Muscle of leg (tissue), 11 donors: ENCODE data around the gene KCTD20. TPM values are rescaled to one million over a fixed set of nuclear protein-coding genes. Genes with fewer than 3 reads are reported as not detected.

Experiments used
- DNase-seq: peaks from one replicate; pipeline ENCODE4 v3.0.0; 2013
- H3K27ac ChIP-seq: one replicate; pipeline ENCODE4 v1.5.1; 2013; ENCODE audit warnings: mild to moderate bottlenecking, low read length, control low read depth
- H3K27me3 ChIP-seq: one replicate; pipeline ENCODE4 v1.6.1; 2013; ENCODE audit warnings: low read length; ENCODE audit not compliant: control insufficient read depth, insufficient read depth
- H3K36me3 ChIP-seq: one replicate; pipeline ENCODE4 v1.6.1; 2013; ENCODE audit warnings: low read length; ENCODE audit not compliant: control insufficient read depth, insufficient read depth
- H3K4me1 ChIP-seq: one replicate; pipeline ENCODE4 v1.6.1; 2013; ENCODE audit warnings: low read length; ENCODE audit not compliant: control insufficient read depth, insufficient read depth
- H3K4me3 ChIP-seq: one replicate; pipeline ENCODE4 v1.5.1; 2013; ENCODE audit warnings: low read length, control low read depth
- H3K9me3 ChIP-seq: replicated peaks from 2 replicates; pipeline ENCODE4 v1.6.1; 2013; ENCODE audit warnings: low read depth, low read length; ENCODE audit not compliant: control insufficient read depth
- WGBS: methylation state at CpG from one replicate; pipeline ENCODE4 v1.1.5; 2013; ENCODE audit warnings: missing lambda C conversion rate; ENCODE audit not compliant: insufficient coverage; 5-methylcytosine and 5-hydroxymethylcytosine counted together
- polyA plus RNA-seq, 8 donors: library from polyadenylated mRNA; unstranded; fragments of 120-200 nt; gene quantifications; one replicate each; pipeline versions ENCODE4 v1.2.1 to v1.2.3, GENCODE V29; 2013; ENCODE audit warnings: inconsistent platforms in 1 of 8, low replicate concordance in 1 of 8; ENCODE audit not compliant: insufficient read length in 8 of 8, insufficient read depth in 1 of 8
- total RNA-seq: library from RNA; stranded (reverse); fragments of 120-200 nt; gene quantifications from one replicate; pipeline ENCODE4 v1.2.4, GENCODE V29; 2013

The KCTD20 gene
- total and polyA plus RNA-seq, 9 donors, result 37.4 to 63.7 (median 49.2) TPM

DNA sequence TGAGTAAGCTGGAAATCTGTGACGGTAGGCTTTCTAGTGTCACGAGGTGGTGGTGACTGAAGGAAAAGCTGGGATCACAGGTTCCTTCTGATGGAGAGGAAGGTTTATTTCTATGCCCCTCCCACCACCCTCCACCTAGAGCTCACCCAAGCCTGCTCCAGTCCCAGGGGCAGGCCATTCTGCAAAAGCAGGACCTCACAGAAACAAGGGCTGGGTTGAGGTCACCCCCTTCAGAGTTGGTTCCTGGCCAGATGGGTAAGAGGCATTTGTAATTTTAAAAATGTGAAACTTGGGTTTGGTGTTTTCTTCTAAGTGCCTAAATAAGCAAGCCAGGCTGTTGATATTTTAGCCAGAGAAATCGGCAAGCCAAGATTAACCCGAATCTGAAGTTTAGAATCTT, 46.6 kb downstream of the KCTD20 start:
- H3K27me3 ChIP-seq, result no peaks in the 10 kb centered on the region
- H3K4me3 ChIP-seq, result no peak overlapping the region
- no peak overlapping the region for H3K27ac ChIP-seq
- no peaks in the 10 kb centered on the region for H3K4me1 ChIP-seq
- 84% methylated on average over 2 of the region's 4 CpGs for WGBS
- peaks cover 46% of the 10 kb centered on the region for H3K36me3 ChIP-seq
- no peak for DNase-seq
- H3K9me3 ChIP-seq, result no peaks in the 10 kb centered on the region

GRCh38 chr6:36491378-36491965, 48.7 kb downstream of the KCTD20 start:
- peaks cover 45% of the 10 kb centered on the region for H3K36me3 ChIP-seq
- H3K9me3 ChIP-seq, result no peaks in the 10 kb centered on the region
- H3K4me1 ChIP-seq, result no peaks in the 10 kb centered on the region
- no peaks in the 10 kb centered on the region for H3K27me3 ChIP-seq
- H3K27ac ChIP-seq, result no peak overlapping the region
- no peak for DNase-seq
- WGBS, result 100% methylated on average over 2 of the region's 7 CpGs
- no peak overlapping the region for H3K4me3 ChIP-seq

DNA sequence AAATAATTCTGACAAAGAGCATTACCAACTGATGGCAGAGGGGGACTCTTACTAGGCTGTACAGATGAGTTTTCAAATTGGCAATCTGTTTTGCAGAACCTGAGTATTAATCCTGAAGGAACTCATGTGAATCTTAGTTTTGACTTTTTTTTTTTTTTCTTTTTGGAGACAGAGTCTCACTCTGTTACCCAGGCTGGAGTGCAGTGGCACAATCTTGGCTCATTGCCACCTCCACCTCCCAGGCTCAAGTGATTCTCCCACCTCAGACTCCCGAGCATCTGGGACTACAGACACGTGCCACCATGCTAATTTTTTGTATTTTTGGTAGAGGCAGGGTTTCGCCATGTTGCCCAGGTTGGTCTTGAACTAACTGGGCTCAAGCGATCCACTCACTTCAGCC, 49.3 kb downstream of the KCTD20 start:
- Histone ChIP-seq H3K27ac (no peak overlapping the region), H3K4me3 (no peak overlapping the region), H3K27me3 (no peaks in the 10 kb centered on the region), H3K36me3 (peaks cover 42% of the 10 kb centered on the region), H3K9me3 (no peaks in the 10 kb centered on the region), H3K4me1 (no peaks in the 10 kb centered on the region)
- no peak for DNase-seq
- 89% methylated on average over 3 of the region's 4 CpGs for WGBS

GRCh38 chr6:36492621-36493020, 49.8 kb downstream of the KCTD20 start:
- H3K36me3 ChIP-seq, result peaks cover 40% of the 10 kb centered on the region

GRCh38 chr6:36493319-36493718, 50.5 kb downstream of the KCTD20 start:
- Histone ChIP-seq H3K9me3 (no peaks in the 10 kb centered on the region), H3K27me3 (no peaks in the 10 kb centered on the region), H3K4me1 (no peaks in the 10 kb centered on the region), H3K36me3 (peaks cover 38% of the 10 kb centered on the region), H3K27ac (no peak overlapping the region), H3K4me3 (no peak overlapping the region)
- WGBS, result 75% methylated on average over 1 of the region's 6 CpGs
- no peak for DNase-seq

More at GRCh38 chr6:36492621-36493020, 49.8 kb downstream of the KCTD20 start:
- H3K27ac ChIP-seq, result no peak overlapping the region
- H3K4me1 ChIP-seq, result no peaks in the 10 kb centered on the region
- H3K27me3 ChIP-seq, result no peaks in the 10 kb centered on the region
- DNase-seq, result no peak
- 90% methylated on average over 1 of the region's 1 CpG for WGBS
- H3K9me3 ChIP-seq, result no peaks in the 10 kb centered on the region
- no peak overlapping the region for H3K4me3 ChIP-seq

DNA sequence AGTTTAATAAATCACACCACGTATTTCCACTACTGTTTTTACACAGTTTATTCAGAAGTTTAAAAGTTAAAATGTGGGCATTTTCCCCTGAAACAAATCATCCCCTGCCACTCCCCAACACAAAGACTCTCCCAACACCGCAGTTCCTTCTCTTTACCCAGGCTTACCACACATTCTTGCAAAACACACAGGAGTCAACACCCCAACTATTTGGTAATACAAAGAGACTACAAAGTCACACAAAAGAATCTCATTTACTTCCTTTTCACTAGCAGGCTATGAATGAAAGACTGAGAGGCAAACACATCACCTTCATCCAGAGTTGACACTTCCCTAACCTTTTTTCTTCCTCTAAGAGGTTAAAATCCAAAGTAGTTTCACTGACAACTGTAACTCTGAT, 51.1 kb downstream of the KCTD20 start:
- 91% methylated on average over 1 of the region's 2 CpGs for WGBS
- DNase-seq, result no peak
- no peak overlapping the region for H3K4me3 ChIP-seq
- H3K27me3 ChIP-seq, result no peaks in the 10 kb centered on the region
- H3K4me1 ChIP-seq, result no peaks in the 10 kb centered on the region
- no peak overlapping the region for H3K27ac ChIP-seq
- H3K36me3 ChIP-seq, result peaks cover 36% of the 10 kb centered on the region
- H3K9me3 ChIP-seq, result no peaks in the 10 kb centered on the region

GRCh38 chr6:36495086-36495485, 52.3 kb downstream of the KCTD20 start:
- Histone ChIP-seq H3K27ac (no peak overlapping the region), H3K9me3 (no peaks in the 10 kb centered on the region), H3K36me3 (peaks cover 36% of the 10 kb centered on the region), H3K4me1 (no peaks in the 10 kb centered on the region), H3K4me3 (no peak overlapping the region), H3K27me3 (no peaks in the 10 kb centered on the region)
- DNase-seq, result no peak
- WGBS, result 76% methylated on average over 2 of the region's 5 CpGs

DNA sequence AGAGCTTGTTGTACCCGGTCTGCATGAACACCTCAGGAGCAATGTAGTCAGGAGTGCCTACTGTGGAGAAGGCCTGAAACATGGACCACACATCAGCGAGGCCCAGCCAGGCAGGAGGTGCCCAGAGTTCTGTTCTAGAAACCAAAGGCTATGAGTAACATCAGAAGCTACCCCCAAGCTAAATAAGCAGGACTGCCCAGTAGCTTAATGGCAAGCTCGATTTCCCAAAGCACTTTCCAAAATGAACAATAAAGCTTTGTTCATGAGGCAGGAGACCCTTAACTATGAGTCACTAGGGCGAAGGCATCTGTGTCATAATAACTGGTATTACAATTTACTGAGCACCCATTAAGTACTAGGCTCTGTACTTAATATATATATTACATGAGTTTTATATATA, 57.1 kb downstream of the KCTD20 start:
- WGBS, result 80% methylated on average over 2 of the region's 4 CpGs
- no peak overlapping the region for H3K27ac ChIP-seq
- H3K4me3 ChIP-seq, result no peak overlapping the region
- no peaks in the 10 kb centered on the region for H3K27me3 ChIP-seq
- no peaks in the 10 kb centered on the region for H3K4me1 ChIP-seq
- H3K9me3 ChIP-seq, result no peaks in the 10 kb centered on the region
- H3K36me3 ChIP-seq, result peaks cover 26% of the 10 kb centered on the region
- DNase-seq, result no peak

DNA sequence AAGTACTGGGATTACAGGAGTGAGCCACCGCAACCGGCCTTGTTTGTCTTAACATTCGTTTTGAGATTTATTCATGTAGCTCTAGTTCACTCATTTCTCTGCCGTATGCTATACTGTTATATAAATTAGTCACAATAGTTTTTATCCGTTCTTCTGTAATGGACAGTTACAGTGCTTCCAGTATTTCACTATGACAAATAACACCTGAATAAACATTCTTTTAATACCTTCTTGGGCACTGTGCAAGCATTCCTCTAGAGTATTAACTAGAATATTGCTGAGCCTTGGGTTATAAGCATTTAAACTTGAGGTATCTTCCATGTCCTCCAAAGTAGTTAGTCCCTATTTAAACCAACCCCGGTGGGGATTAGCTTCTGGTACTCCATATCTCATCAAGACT, 58.9 kb downstream of the KCTD20 start:
- H3K9me3 ChIP-seq, result no peaks in the 10 kb centered on the region
- no peaks in the 10 kb centered on the region for H3K27me3 ChIP-seq
- no peak overlapping the region for H3K4me3 ChIP-seq
- no peaks in the 10 kb centered on the region for H3K4me1 ChIP-seq
- peaks cover 18% of the 10 kb centered on the region for H3K36me3 ChIP-seq
- no peak overlapping the region for H3K27ac ChIP-seq
- WGBS, result no CpG with 5 or more reads among the region's 6 CpGs
- DNase-seq, result no peak

DNA sequence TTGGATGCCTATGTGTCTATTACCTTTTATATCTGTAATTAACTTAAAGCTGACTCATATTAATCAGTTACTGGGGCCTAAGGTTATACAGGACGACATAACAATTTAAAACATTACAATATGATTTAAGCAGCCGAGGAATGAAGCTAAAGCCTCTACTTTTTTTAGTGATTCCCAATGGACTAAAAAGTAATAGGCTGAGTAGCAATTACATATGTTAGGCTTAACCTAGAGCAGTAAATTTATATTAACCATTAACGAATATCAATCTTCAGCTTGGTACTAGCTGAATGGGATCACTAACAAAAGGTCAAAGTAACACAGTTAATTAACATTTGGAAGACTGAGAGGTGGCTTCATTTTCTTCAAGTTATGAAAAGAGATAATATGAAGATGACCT, 61.4 kb downstream of the KCTD20 start:
- no peak overlapping the region for H3K27ac ChIP-seq
- no peaks in the 10 kb centered on the region for H3K4me1 ChIP-seq
- no CpG with 5 or more reads among the region's 3 CpGs for WGBS
- no peak overlapping the region for H3K4me3 ChIP-seq
- no peaks in the 10 kb centered on the region for H3K9me3 ChIP-seq
- no peaks in the 10 kb centered on the region for H3K27me3 ChIP-seq
- DNase-seq, result no peak
- H3K36me3 ChIP-seq, result peaks cover 12% of the 10 kb centered on the region

DNA sequence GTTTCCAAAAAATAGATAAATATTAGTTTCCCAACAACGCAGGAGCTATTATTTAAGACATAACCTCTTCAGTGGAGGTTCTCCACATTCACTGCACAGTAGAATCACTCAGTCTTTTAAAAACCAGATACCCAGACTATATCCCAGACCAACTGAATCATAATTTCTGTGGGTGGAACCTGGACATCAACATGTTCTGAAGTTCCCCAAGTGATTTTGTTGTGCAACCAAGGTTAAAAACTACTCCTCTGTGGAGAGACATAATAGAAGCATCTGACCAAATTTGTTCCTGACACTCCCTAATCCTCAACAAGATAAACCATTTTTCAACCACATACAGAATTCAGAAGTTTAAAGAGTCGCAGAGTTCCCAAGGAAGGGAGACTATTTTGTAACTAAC, 62.2 kb downstream of the KCTD20 start:
- no CpG with 5 or more reads among the region's 2 CpGs for WGBS
- no peak overlapping the region for H3K4me3 ChIP-seq
- no peak overlapping the region for H3K27ac ChIP-seq
- H3K27me3 ChIP-seq, result no peaks in the 10 kb centered on the region
- no peaks in the 10 kb centered on the region for H3K9me3 ChIP-seq
- H3K4me1 ChIP-seq, result no peaks in the 10 kb centered on the region
- DNase-seq, result no peak
- peaks cover 13% of the 10 kb centered on the region for H3K36me3 ChIP-seq
